ENCODE measurements around the gene FAM174B.

Gene FAM174B

DNA sequence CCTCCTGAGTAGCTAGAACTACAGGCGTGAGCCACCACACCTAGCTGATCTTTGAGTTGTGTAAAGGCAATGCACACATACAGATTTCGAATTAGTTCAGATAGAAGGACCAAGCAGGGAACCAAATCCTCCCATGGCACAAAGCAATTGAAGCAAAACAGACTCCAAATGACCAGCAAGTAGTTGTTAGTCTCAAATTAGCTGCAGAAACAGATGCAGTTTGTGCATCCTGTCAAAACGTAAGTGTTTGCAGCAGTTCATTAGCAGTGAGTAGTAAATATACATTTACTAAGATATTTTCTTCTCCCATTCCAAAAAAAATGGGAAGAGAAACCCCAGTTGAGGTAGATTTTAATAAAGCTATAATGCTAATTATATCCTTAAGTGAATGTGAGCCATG lies 15.8 kb upstream of the FAM174B start:
- TF ChIP-seq POLR2A (IDR thresholded peaks at IDR 0.05; ENCODE audit: low read depth, low read length): no peak
- DNase-seq (ENCODE audit: insufficient read length, low spot score) (no peak), FAIRE-seq (no peak)

DNA sequence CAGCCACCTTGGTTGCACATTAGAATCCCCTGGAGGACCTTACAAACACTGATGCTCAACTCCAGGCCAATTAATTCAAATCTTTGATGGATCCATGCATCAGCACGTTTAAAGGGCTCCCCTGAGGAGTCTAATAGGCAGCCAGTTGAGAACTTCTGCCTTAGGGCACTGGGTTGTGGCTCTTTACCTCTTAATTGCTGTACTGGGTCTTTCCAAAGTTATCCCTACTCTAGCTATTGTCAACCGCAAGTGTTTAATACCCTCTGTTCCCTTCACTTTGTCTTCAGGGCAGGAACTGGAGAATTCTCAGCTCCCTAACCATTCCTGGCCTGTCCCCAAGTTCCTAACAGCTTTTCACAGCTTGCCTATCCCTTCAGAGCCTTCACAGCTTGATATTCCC lies 15.0 kb upstream of the FAM174B start:
- no peak for TF ChIP-seq POLR2A (IDR thresholded peaks at IDR 0.05; ENCODE audit: low read depth, low read length)
- DNase-seq (ENCODE audit: insufficient read length, low spot score) (no peak), FAIRE-seq (no peak)

DNA sequence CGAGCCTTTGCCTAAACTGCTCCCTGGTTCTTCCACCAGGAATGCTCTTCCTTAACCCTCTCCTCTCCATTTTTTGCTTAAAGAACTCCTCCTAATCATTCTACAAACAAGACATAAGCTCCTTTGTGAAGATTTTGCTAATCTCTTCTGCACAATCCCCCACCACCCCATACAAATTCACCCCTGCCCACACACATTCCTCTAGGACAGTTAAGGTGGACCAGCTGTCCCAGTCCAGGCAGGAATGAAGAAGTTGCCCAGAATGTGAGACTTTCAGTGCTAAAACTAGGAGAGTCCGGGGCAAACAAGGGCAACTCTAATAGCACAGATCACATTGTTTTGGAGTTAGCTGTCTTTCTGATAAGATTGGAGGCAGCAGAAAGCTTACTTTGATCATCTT lies 13.9 kb upstream of the FAM174B start:
- DNase-seq (ENCODE audit: insufficient read length, low spot score) (no peak), FAIRE-seq (no peak)
- no peak for TF ChIP-seq POLR2A (IDR thresholded peaks at IDR 0.05; ENCODE audit: low read depth, low read length)

- FAIRE-seq (no peak), DNase-seq (ENCODE audit: insufficient read length, low spot score) (no peak)
- TF ChIP-seq POLR2A (IDR thresholded peaks at IDR 0.05; ENCODE audit: low read depth, low read length): no peak
Observed at GRCh38 chr15:92668620-92669019, 13.0 kb upstream of the FAM174B start.

DNA sequence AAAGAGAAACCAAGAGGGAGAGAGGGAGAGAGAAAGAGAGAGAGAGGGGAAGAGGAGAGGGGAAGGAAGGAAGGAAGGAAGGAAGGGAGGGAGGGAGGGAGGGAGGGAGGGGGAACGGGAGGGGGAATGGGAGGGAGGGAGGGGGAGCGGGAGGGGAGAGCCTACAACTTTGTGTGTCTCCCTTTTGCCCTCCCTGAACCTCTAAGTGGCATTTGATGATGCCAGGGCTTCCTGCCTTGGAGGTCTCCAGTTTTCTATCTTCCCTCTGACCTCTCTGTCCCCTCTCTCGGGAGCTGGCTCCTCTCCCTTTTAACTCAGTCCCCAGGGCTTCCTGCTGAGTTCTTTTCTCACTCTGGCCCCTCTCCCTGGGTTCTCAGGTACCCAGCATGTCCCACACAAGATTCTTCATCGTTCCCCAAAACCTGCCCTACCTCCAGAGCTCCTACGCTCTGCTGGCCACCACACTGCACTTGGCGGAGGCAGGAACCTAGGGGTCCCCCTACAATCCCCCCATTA lies 12.5 kb upstream of the FAM174B start:
- no peak for FAIRE-seq
- no peak for TF ChIP-seq POLR2A (IDR thresholded peaks at IDR 0.05; ENCODE audit: low read depth, low read length)
- DNase-seq (ENCODE audit: insufficient read length, low spot score): no peak

DNA sequence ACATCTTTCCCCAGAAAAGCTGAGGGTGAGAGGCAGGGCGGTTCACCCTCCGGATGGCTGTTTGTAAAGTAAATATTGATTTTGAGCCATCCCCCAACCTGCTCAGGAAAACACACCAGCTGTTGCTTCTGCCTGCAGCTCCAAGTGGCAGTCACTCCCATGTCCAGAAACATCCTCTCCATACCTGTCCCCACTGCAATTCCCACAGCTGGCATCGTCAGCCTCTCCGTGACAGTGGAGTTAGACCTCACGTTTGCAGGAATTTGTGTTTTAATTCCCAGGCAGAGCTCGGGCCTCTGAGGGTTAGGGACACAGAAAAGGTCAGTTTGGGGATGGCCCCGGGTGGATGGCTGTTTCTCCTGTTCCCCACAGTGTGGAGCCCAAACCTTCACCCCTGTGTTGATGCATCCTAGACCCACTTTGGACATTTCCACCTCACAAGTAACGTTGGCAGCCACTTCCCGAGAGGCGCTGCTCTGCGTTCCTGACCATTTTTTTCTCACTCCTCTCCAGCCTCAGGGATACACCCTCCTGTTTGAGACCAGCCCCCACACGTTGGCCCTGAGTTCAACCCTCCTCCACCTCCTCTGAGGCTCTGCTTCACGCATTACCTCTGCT lies 11.8 kb upstream of the FAM174B start:
- DNase-seq (ENCODE audit: insufficient read length, low spot score): no peak
- no peak for FAIRE-seq
- no peak for TF ChIP-seq POLR2A (IDR thresholded peaks at IDR 0.05; ENCODE audit: low read depth, low read length)

- DNase-seq (ENCODE audit: insufficient read length, low spot score) (no peak), FAIRE-seq (no peak)
- no peak for TF ChIP-seq POLR2A (IDR thresholded peaks at IDR 0.05; ENCODE audit: low read depth, low read length)
Observed at GRCh38 chr15:92666780-92667179, 11.2 kb upstream of the FAM174B start.

GRCh38 chr15:92665100-92665555 lies 9.6 kb upstream of the FAM174B start:
- FAIRE-seq (no peak), DNase-seq (ENCODE audit: insufficient read length, low spot score) (no peak)
- TF ChIP-seq POLR2A (IDR thresholded peaks at IDR 0.05; ENCODE audit: low read depth, low read length): no peak

DNA sequence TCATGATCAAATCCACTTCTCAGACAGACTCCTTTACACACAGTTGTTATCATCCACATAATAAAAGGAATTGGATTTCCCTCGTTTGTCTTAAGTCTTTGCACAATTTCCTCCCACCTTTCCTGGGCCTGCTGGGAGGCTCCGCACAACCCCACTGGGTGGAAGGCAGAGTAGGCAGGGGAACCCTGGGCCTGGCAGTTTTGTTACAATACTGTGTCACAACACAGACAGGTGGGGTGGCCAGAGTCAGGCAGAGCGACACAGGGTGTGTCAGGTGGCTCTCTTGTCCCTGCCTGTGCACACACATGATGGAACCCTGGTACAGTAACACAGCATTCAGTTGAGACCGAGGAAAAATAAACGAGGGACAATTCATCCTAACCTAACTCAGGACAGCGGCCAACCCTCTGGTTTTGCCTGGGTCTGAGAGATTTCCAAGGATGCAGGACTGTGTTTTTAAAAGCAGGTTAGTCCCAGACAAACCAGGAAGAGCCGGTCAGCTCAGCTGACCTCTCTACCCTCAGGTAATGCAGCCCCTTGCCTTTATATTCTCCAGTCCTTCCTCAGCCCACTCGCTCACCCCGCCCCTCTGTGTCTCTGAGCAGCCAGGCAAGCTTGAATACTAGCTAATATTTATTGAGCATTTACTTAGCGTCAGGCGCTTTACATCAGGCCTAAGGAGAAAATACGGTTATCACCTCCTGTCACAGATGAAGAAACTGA lies 8.8 kb upstream of the FAM174B start:
- DNase-seq (ENCODE audit: insufficient read length, low spot score) (no peak), FAIRE-seq (no peak)
- TF ChIP-seq POLR2A (IDR thresholded peaks at IDR 0.05; ENCODE audit: low read depth, low read length): no peak

DNA sequence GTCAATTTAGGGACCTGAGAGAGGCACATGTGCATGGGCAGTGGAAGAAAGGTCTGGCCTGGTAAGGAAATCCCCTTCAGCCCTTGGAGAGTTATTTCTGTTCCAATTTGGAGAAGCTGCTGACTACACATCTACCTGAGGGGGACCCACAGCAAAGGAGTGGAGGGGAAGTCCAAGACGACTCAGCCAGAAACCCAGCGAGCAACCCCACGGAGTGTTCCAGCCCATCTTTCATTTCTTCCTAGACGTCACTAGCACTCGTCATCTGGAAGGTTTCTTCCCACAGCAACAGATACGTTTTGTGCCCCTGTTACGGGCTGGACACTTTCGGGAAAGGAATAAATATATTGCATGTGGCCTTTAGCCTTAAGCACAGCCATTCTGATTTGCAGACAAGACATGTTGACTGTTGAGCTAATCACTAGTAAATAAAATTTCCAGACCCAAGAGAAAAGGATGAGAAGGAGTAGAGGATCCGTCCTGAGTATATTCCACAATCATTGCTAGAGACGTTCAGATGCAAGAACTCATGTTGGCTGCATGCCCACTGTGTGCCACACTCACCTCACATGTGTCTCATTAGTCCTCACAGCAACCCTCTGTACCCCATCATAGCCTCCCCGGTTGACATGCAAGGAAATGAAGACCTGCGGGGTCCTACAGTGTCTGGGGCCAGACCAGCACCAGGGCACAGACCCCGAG lies 7.8 kb upstream of the FAM174B start:
- DNase-seq (ENCODE audit: insufficient read length, low spot score): no peak
- FAIRE-seq: no peak
- TF ChIP-seq POLR2A (IDR thresholded peaks at IDR 0.05; ENCODE audit: low read depth, low read length): no peak

GRCh38 chr15:92662762-92663161 lies 7.2 kb upstream of the FAM174B start:
- no peak for DNase-seq (ENCODE audit: insufficient read length, low spot score)
- FAIRE-seq: no peak
- TF ChIP-seq POLR2A (IDR thresholded peaks at IDR 0.05; ENCODE audit: low read depth, low read length): no peak

DNA sequence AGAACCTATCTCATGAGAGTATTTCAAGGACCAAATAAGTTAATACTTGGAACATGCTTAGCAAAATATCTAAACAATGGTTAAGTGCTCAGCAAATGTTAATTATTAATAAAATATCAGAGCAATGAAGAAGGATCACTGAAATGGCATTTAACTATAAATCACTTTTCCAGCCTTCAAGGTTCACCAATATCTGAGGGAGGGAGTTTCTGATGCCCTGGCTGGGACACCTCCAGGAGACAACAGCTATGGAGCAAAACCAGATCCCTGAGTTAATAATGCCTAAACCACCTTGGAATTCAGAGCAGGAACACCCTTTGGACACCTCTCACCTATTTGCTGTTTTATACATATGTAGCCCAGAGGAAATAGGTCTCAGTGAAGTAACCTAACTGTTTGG lies 6.4 kb upstream of the FAM174B start:
- FAIRE-seq: no peak
- no peak for DNase-seq (ENCODE audit: insufficient read length, low spot score)
- no peak for TF ChIP-seq POLR2A (IDR thresholded peaks at IDR 0.05; ENCODE audit: low read depth, low read length)

DNA sequence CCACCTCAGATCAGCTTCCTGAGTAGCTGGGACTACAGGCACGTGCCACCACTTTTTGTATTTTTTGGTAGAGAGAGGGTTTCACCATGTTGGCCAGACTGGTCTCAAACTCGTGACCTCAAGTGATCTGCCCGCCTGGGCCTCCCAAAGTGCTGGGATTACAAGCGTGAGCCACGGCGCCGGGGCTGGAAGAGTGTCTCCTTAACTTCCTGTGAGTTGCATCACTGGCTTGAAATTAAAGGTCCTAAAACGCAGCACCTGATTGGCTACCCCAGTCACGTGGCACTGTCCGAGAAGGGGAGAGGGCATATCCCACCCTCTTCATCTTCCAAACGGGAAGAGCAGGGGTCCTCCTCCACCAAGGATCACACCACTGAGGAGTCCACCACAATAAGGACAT lies 5.5 kb upstream of the FAM174B start:
- FAIRE-seq: no peak
- no peak for TF ChIP-seq POLR2A (IDR thresholded peaks at IDR 0.05; ENCODE audit: low read depth, low read length)
- DNase-seq (ENCODE audit: insufficient read length, low spot score): no peak

DNA sequence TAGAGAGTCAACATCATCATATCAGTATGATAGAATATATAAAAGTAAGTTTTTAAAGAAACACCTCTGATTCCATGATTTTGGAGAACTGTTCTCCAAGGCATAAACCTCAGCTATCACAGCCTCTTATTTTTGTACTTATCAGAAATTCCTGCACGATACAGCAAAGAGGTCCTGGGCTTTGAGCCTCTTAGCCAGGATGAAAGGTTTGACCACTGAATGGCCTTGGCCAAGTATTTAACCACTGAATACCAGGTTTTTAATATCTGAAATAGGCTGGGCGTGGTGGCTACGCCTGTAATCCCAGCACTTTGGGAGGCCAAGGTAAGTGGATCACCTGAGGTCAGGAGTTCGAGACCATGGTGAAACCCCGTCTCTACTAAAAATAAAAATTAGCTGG lies 1.9 kb upstream of the FAM174B start:
- no peak for DNase-seq (ENCODE audit: insufficient read length, low spot score)
- no peak for FAIRE-seq
- TF ChIP-seq POLR2A (IDR thresholded peaks at IDR 0.05; ENCODE audit: low read depth, low read length): no peak

Measured in H54 (cell line).